HG03039 (cell line): ENCODE data around the gene NBPF1.
"Not testable (repeated sequence)": the region's sequence is repeated elsewhere in the genome, so short reads cannot be mapped to it uniquely, and the experiment has no call there.

Experiments
- ATAC-seq: cut with Tn5 transposase; IDR thresholded peaks from one replicate; pipeline ENCODE4 v1.9.1; 2021; ENCODE audit warnings: mild to moderate bottlenecking, moderate library complexity; ENCODE audit not compliant: unreplicated experiment

The NBPF1 gene

DNA sequence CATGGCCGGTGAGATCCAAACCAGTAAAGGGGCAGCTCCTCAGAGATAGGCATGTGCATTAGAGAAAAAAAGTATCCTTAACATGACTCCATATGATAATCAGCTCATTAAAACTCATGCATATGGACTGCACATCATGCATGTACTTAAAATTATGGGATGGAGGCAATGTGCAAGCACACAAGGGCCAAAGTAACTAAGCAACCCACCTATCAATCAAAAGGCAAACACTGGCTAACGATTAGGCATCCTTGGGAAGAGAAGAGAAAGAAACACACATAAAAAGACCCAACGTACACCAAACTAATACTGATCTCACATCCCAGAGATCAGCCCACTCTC lies 94.5 kb downstream of the NBPF1 start:
- ATAC-seq: not testable (repeated sequence)

DNA sequence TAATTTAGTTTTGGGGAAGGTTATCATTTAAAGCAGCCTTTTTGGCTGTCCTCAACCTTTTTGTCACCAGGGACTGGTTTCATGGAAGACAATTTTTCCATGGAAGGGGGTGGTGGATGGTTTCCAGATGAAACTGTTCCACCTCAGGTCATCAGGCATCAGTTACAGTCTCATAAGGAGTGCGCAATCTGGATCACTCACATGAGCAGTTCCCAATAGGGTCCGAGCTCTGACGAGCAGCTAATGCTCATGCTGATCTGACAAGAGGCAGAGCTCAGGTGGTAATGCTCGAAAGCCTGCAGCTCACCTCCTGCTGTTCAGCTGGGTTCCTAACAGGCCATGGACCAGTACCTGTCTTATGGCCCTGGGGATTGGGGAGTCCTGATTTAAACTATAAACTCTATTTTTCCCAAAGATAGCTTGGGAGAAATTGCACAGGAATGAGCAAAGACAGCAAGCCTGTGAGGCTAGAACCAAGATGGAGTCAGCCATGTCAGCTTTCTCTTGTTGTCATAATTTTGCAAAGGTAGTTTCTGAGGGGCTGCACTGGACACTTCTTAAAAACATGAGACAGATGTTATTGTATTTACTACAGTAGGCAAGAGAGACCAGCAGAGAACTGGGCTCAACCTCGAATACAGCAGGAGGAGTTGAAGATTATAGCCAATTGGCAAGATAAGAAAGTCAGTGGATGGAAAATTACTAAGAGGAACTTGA lies 96.5 kb downstream of the NBPF1 start:
- not testable (repeated sequence) for ATAC-seq

DNA sequence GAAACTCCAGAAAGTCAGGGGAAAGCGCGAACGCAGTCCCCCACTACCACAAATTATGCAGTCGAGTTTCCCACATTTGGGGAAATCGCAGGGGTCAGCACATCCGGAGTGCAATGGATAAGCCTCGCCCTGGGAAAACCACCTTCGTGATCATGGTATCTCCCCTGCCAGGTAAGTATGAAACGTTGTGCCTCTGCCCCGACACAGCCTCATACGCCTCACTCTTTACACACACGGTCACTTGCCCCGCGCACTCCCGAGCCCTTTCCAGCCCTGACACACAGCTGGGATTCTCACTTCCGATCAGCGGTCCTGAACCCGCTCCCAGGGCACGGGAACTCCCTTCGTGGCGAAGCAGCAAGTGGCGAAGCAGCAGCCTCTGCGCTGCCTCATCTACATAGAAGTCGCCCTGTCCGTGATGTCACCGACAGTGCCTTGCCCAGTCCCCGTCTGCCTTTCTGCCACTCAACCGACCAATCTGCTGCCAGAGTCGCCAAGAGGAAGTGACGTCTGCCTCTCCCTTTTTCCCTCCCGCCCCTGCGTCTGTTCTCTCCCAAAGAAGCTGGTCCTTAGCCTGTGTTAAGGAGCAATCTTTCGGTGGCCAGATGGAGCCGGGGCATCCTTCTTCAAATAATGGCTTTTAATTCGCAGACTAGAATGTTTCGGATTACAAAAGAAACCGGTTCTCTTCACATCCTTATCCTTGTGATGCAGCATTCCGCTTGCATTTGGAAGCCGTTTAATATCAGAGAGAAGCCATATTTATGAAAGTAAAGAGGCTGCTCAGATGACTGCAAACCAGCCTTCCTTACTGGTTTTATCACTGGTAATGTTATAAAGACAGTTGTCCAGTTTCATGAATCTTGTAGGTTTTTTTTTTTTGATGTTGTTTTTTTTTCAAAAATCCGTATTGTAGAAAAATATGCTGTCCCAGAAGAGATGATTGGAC lies 99.0 kb downstream of the NBPF1 start, which contains the start of gene RNU1-1:
Gene RNU1-1, minus strand, starts transcription at position 179 of the 949 bp plus-strand sequence.
- ATAC-seq: not testable (repeated sequence)

DNA sequence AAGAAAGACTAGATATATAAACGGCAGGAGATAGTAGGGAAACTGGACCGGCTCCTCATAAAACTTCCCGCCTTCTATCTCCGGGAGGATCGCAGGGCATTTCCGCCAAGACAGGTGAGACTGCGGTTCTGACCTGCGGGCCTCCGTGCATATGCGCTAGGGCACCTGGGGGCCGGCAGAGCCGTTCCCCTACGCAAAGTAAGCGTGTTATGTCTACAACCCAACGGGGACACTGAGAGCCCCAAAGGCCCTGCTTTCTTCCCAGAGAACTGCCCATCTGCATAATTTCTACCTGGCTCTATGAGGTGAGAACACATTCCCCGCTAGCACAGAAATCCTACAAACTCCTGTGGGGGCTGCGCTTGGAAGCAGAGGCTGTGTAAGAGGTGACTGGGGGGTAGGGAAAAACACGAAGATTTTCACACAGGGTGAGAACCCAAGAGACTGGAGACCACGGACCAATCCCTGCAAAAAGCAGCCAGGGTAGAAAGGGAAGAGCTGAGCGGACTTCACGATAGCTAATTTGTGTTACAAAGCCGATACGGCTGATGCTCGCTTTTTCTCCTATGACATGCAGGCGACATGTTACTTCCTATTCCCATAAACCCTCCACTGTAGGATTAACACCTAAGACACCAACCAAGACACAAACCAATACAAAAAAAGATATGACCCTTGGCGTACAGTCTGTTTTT lies 99.8 kb downstream of the NBPF1 start:
- peak; percentile 72 for ATAC-seq

DNA sequence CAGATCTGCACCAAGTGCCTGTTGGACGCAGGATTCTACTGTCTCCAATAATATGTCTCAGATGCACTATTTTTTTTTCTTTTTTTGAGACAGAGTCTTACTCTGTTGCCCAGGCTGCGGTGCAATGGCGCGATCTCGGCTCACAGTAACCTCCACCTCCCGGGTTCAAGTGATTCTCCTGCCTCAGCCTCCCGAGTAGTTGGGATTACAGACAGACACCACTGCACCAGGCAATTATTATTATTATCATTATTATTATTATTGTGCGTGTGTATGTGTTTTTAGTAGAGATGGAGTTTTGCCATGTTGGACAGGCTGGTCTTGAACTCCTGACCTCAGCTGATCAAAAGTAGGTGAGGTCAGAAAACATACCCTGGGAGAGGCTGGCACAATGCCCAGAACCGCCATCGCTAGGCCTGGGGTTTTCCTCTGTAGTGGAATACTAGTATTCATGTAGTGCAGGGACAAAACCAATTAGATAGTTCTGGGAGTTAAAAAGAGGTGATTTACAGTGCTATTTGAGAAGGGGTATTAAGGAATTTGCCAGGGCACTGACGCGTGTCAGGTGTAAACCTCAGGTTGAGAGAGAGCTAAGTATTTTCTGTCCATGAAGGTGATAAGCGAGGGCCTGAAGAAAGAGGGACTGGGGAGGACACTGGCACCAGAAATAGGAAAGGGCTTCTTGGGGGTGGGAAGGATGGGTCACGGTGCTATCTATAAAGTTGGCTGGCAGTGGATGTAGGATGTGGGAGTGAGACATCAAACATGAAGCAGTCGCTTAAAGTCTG lies 100.5 kb downstream of the NBPF1 start:
- not testable (repeated sequence) for ATAC-seq
